A673 (cell line): Measurements from ENCODE around the gene RNF208. TPM values are rescaled to one million over a fixed set of nuclear protein-coding genes. Genes with fewer than 3 reads are reported as not detected.

Experiments used
- BruUV-seq: library from RNA; stranded (reverse); fragments of 400-500 nt; replicated peaks from 2 replicates; lab custom pipeline; 2021; lab: Mats Ljungman, UMichigan
- CTCF ChIA-PET: fragments of 300-600 bp; sonication (Branson Sonifier 250); formaldehyde crosslinking; loops from one replicate; lab custom pipeline; 2022; ENCODE audit warnings: antibody characterized with exemption; lab: Charles Lee
- POLR2A ChIA-PET: fragments of 300-600 bp; sonication (Branson Sonifier 250); formaldehyde crosslinking; loops from one replicate; lab custom pipeline; 2022; ENCODE audit warnings: antibody characterized with exemption; ENCODE audit not compliant: low non-redundant PET; lab: Charles Lee
- DNase-seq: peaks from one replicate; pipeline ENCODE4 v3.0.0-alpha.2; 2015; ENCODE audit warnings: low spot score
- H3K27ac ChIP-seq: fragments of 200-600 bp; sonication (generic); 2 replicates; pipeline ENCODE4 v1.5.1; 2016; ENCODE audit warnings: mixed run types, low read depth, mild to moderate bottlenecking, mixed read lengths, antibody characterized with exemption, low read length; ENCODE audit not compliant: poor library complexity, severe bottlenecking
- H3K27me3 ChIP-seq: fragments of 200-600 bp; sonication (generic); replicated peaks from 2 replicates; pipeline ENCODE4 v1.6.1; 2017; ENCODE audit warnings: mixed run types, low read depth, mild to moderate bottlenecking, mixed read lengths, antibody characterized with exemption, low read length; ENCODE audit not compliant: insufficient read depth, poor library complexity
- H3K36me3 ChIP-seq: fragments of 200-600 bp; sonication (generic); 2 replicates; pipeline ENCODE4 v1.6.1; 2016; ENCODE audit warnings: mixed run types, mild to moderate bottlenecking, mixed read lengths, antibody characterized with exemption, low read length; ENCODE audit not compliant: insufficient read depth, poor library complexity, severe bottlenecking
- H3K4me1 ChIP-seq: fragments of 200-600 bp; sonication (generic); 2 replicates; pipeline ENCODE4 v1.6.1; 2017; ENCODE audit warnings: mixed run types, mild to moderate bottlenecking, mixed read lengths, antibody characterized with exemption, low read length; ENCODE audit not compliant: insufficient read depth, poor library complexity, severe bottlenecking
- H3K4me3 ChIP-seq: fragments of 200-600 bp; sonication (generic); 2 replicates; pipeline ENCODE4 v1.5.1; 2016; ENCODE audit warnings: low read depth, mixed run types, mild to moderate bottlenecking, mixed read lengths, low read length; ENCODE audit not compliant: poor library complexity, severe bottlenecking
- H3K9me3 ChIP-seq: fragments of 200-600 bp; sonication (generic); 2 replicates; pipeline ENCODE4 v1.6.1; 2016; ENCODE audit warnings: mixed run types, low read depth, mild to moderate bottlenecking, mixed read lengths, antibody characterized with exemption, low read length; ENCODE audit not compliant: poor library complexity, severe bottlenecking
- CTCF ChIP-seq: fragments of 300-800, 200-600 bp; sonication (generic); conservative IDR thresholded peaks from 2 replicates; pipeline ENCODE4 v1.5.1; 2017; ENCODE audit warnings: low read depth, mild to moderate bottlenecking, antibody characterized with exemption, low read length, moderate library complexity, mixed read lengths
- EZH2 ChIP-seq: fragments of 200-600 bp; sonication (generic); IDR thresholded peaks from 2 replicates; pipeline ENCODE4 v1.6.1; 2017; ENCODE audit warnings: borderline replicate concordance, low read depth, mild to moderate bottlenecking, mixed read lengths, antibody characterized with exemption, low read length; ENCODE audit not compliant: poor library complexity, severe bottlenecking
- intact Hi-C: fragments of 100-400 bp; cut with micrococcal nuclease; formaldehyde crosslinking; loops from one replicate; pipeline ENCODE4 v1.10.0; 2022; ENCODE audit not compliant: unreplicated experiment
- total RNA-seq: library from RNA; stranded (reverse); gene quantifications from 2 replicates; pipeline ENCODE4 v1.2.3, GENCODE V29; 2021

The RNF208 gene
- total RNA-seq, 1 experiment from 2014 or later, result 13.7 TPM

GRCh38 chr9:137235424-137236237 lies 13.6 kb upstream of the RNF208 start:
- intact Hi-C loops, result loop anchor here (5.0 kb wide), 1 partner anchor 188 kb away; the partner anchor contains the start of gene NPDC1
- CTCF ChIA-PET, result interaction anchor here (0.6 to 1.6 kb wide), 5 partner anchors 12 to 165 kb away, joined by 3 to 22 read pairs (median 5); partner anchors contain the start of genes NELFB and SAPCD2
- POLR2A ChIA-PET, result no interaction called here
- no peaks in the 10 kb centered on the region for H3K27me3 ChIP-seq
- peaks cover 17% of the 10 kb centered on the region for H3K4me1 ChIP-seq
- H3K36me3 ChIP-seq, result no peaks in the 10 kb centered on the region
- no peak for DNase-seq
- H3K9me3 ChIP-seq, result no peaks in the 10 kb centered on the region
- no peak overlapping the region for H3K4me3 ChIP-seq
- no TSS peak for BruUV-seq
- no peak overlapping the region for H3K27ac ChIP-seq
- TF ChIP-seq CTCF (no peak), EZH2 (no peak)

- no peaks in the 10 kb centered on the region for H3K36me3 ChIP-seq
- H3K27me3 ChIP-seq, result no peaks in the 10 kb centered on the region
- POLR2A ChIA-PET, result no interaction called here
- intact Hi-C loops, result loop anchor here (5.0 kb wide), 1 partner anchor 188 kb away; the partner anchor contains the start of gene NPDC1
- DNase-seq, result no peak
- H3K9me3 ChIP-seq, result no peaks in the 10 kb centered on the region
- no peak overlapping the region for H3K4me3 ChIP-seq
- peaks cover 17% of the 10 kb centered on the region for H3K4me1 ChIP-seq
- BruUV-seq, result no TSS peak
- CTCF ChIA-PET, result interaction anchor here (0.9 to 1.6 kb wide), 2 partner anchors 12 to 148 kb away, joined by 3 read pairs; partner anchors contain the start of gene MAN1B1
- H3K27ac ChIP-seq, result no peak overlapping the region
- TF ChIP-seq CTCF (no peak), EZH2 (no peak)
These were observed 12.9 kb upstream of the RNF208 start for GRCh38 chr9:137234758-137235423.

GRCh38 chr9:137234055-137234697 lies 12.1 kb upstream of the RNF208 start:
- CTCF ChIA-PET, result interaction anchor here (0.9 to 1.6 kb wide), 2 partner anchors 11 to 147 kb away, joined by 3 read pairs; partner anchors contain the start of gene MAN1B1
- no peak for DNase-seq
- Histone ChIP-seq H3K27ac (no peak overlapping the region), H3K4me3 (no peak overlapping the region), H3K9me3 (no peaks in the 10 kb centered on the region), H3K36me3 (no peaks in the 10 kb centered on the region), H3K4me1 (peaks cover 17% of the 10 kb centered on the region), H3K27me3 (no peaks in the 10 kb centered on the region)
- no peak for TF ChIP-seq CTCF
- TF ChIP-seq EZH2, result no peak
- no TSS peak for BruUV-seq
- intact Hi-C loops, result no loop called here
- POLR2A ChIA-PET, result interaction anchor here (0.6 kb wide), 1 partner anchor 147 kb away, joined by 4 read pairs; the partner anchor contains the start of gene MAN1B1
